ENCODE data around the gene TULP4. TPM values are rescaled to one million over a fixed set of nuclear protein-coding genes. Genes with fewer than 3 reads are reported as not detected.
A peak's percentile ranks its signal among the peaks of the same experiment; 100 is the strongest.

TULP4 gene
- total RNA-seq, 4 donors from 2014 or later, result 209 to 459 (median 292) TPM

DNA sequence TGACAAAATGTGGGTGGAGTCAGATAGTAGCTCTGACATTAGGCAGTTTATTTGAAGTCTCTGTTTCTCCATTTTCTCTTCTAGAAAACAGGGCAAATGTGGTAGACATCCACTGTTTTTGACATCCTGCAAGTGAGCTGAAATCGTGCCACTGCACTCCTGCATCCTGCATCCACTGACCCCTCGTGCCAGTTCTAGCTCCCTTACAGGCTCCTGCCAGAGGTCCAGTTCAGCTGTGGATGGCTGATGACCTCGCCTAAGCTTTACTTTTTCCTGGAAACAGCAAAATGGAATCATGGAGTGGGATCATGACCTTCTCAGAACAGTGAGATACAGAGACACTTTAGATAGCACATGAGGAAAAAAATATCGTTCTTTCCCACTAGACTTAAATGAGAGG, 58.5 kb downstream of the TULP4 start:
- no peaks in the 10 kb centered on the region for H3K27me3 ChIP-seq
- intact Hi-C loops (cut with DNase I), result no loop called here
- no peak for DNase-seq
- no peak for TF ChIP-seq POLR2A (IDR thresholded peaks at IDR 0.05)
- TF ChIP-seq, protein P1, sequence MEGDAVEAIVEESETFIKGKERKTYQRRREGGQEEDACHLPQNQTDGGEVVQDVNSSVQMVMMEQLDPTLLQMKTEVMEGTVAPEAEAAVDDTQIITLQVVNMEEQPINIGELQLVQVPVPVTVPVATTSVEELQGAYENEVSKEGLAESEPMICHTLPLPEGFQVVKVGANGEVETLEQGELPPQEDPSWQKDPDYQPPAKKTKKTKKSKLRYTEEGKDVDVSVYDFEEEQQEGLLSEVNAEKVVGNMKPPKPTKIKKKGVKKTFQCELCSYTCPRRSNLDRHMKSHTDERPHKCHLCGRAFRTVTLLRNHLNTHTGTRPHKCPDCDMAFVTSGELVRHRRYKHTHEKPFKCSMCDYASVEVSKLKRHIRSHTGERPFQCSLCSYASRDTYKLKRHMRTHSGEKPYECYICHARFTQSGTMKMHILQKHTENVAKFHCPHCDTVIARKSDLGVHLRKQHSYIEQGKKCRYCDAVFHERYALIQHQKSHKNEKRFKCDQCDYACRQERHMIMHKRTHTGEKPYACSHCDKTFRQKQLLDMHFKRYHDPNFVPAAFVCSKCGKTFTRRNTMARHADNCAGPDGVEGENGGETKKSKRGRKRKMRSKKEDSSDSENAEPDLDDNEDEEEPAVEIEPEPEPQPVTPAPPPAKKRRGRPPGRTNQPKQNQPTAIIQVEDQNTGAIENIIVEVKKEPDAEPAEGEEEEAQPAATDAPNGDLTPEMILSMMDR (IDR thresholded peaks at IDR 0.05), result no peak
- peaks cover 15 to 45% of the 10 kb centered on the region in 2 donors for H3K4me1 ChIP-seq
- no peaks in the 10 kb centered on the region for H3K36me3 ChIP-seq
- H3K9me3 ChIP-seq, result no peaks in the 10 kb centered on the region
- no peak overlapping the region for H3K4me3 ChIP-seq (replicated peaks in 1 of 3)
- no peak overlapping the region for H3K27ac ChIP-seq
- WGBS, 2 donors, result 81 to 92% methylated on average over 4 of the region's 4 CpGs

DNA sequence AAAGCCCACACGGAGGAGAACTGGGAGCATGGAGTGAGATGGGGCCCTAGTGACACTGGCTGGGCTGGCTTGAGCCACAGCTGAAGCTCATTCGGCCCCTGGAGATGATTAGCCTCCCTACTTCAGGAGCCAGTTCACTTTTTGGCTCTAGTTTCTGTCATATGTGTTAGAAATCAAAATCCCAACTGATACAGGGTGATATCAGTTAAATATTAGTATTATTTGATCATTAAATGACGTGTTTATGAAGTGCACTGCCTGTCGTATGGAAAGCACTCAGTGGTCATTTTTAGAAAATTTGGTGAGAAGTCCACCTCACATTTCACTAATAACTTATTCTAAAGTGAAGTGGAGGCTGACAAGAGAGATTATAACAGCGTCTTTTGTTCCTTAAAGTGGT, 59.0 kb downstream of the TULP4 start:
- intact Hi-C loops (cut with DNase I), result no loop called here

DNA sequence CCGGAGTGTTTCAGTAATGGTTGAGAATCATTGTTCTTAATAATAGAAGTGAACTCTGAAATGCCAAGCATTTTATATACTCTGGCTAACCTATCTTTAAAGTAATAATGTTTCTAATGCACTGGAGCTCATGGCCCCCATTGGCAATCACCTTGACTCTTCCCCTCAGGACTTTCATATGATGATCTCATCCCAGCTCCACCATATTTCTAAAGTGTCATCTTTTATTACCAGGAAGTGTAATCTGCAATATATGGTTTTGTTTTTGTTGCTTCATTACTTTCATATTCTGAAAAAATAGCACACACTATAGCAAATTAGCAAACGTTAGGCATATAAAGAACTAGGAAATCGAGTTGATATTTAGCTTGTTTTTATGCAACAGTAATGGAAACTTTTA, 60.3 kb downstream of the TULP4 start:
- no peak for DNase-seq
- H3K27ac ChIP-seq, result no peak overlapping the region
- no peaks in the 10 kb centered on the region for H3K27me3 ChIP-seq
- WGBS, 2 donors, result 57 to 81% methylated on average over 3 of the region's 3 CpGs
- no peaks in the 10 kb centered on the region for H3K36me3 ChIP-seq
- H3K9me3 ChIP-seq, result no peaks in the 10 kb centered on the region
- intact Hi-C loops (cut with DNase I), result no loop called here
- H3K4me1 ChIP-seq, result peaks cover 15 to 51% of the 10 kb centered on the region in 2 donors
- H3K4me3 ChIP-seq (replicated peaks in 1 of 3), result no peak overlapping the region
- TF ChIP-seq POLR2A (IDR thresholded peaks at IDR 0.05), result no peak
- TF ChIP-seq, protein P1 (IDR thresholded peaks at IDR 0.05), result no peak

More for the DNA sequence above, 59.0 kb downstream of the TULP4 start:
- 78 to 82% methylated on average over 5 of the region's 5 CpGs for WGBS, 2 donors
- no peaks in the 10 kb centered on the region for H3K9me3 ChIP-seq
- H3K4me1 ChIP-seq, result peaks cover 15 to 45% of the 10 kb centered on the region in 2 donors
- H3K36me3 ChIP-seq, result no peaks in the 10 kb centered on the region
- no peak overlapping the region for H3K27ac ChIP-seq
- H3K4me3 ChIP-seq (replicated peaks in 1 of 3), result no peak overlapping the region
- H3K27me3 ChIP-seq, result no peaks in the 10 kb centered on the region
- no peak for TF ChIP-seq POLR2A (IDR thresholded peaks at IDR 0.05)
- TF ChIP-seq, protein P1 (IDR thresholded peaks at IDR 0.05), result no peak
- DNase-seq, result no peak

DNA sequence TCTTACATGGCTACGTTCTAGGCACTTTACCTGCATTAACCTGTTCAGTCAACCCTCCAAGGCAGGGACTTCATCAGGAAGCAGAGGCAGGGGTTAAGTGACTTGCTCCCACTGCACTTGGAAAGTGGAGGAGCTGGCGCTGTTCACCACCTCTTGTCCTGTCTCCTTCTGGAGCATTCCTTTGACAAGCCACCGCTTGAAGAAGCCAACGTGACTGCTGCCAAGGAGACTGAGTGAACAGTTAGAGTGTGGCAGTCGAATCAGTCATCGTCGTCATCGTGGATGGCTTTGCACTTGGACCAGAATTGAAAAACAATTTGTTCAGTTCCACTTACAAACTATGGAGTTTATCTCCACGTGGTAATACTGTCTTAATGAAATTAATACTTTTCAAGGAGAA, 60.9 kb downstream of the TULP4 start:
- H3K4me1 ChIP-seq, result peaks cover 15 to 57% of the 10 kb centered on the region in 2 donors
- H3K27ac ChIP-seq, result no peak overlapping the region
- no peaks in the 10 kb centered on the region for H3K27me3 ChIP-seq
- no peak overlapping the region for H3K4me3 ChIP-seq (replicated peaks in 1 of 3)
- TF ChIP-seq, protein P1 (IDR thresholded peaks at IDR 0.05), result no peak
- no peak for TF ChIP-seq POLR2A (IDR thresholded peaks at IDR 0.05)
- peak; percentile 84 for DNase-seq
- 41 to 45% methylated on average over 9 of the region's 9 CpGs for whole genome bisulfite sequencing, 2 donors
- no peaks in the 10 kb centered on the region for H3K36me3 ChIP-seq
- no peaks in the 10 kb centered on the region for H3K9me3 ChIP-seq
- intact Hi-C loops (cut with DNase I), result no loop called here

DNA sequence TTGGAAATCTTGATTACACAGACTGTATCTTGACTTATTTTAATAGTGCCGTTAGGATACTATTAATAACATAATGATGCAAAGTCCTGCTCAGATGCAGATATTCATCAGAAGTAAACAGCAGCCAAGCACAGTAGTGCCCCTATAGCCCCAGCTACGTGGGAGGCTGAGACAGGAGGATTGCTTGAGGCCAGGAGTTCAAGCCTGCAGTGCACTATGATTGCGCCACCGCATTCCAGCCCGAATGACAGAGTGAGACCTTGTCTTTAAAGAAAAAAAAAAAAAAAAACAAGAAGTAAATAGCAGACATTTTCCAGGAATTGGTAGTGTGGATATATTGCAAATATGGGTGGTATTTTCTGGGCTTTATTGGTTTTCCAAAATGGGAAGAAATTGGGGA, 61.8 kb downstream of the TULP4 start:
- 90 to 94% methylated on average over 5 of the region's 5 CpGs for WGBS, 2 donors
- Histone ChIP-seq H3K27me3 (no peaks in the 10 kb centered on the region), H3K4me3 (replicated peaks in 1 of 3) (no peak overlapping the region), H3K36me3 (no peaks in the 10 kb centered on the region), H3K9me3 (no peaks in the 10 kb centered on the region), H3K4me1 (peaks cover 15 to 57% of the 10 kb centered on the region in 2 donors), H3K27ac (peak overlapping the region in 1 of 3 donors; percentile 16)
- TF ChIP-seq, protein P1 (IDR thresholded peaks at IDR 0.05), result no peak
- TF ChIP-seq POLR2A (IDR thresholded peaks at IDR 0.05), result no peak
- intact Hi-C loops (cut with DNase I), result no loop called here
- no peak for DNase-seq

All from thyroid gland (tissue), 4 donors.